GM19452 (cell line): Measurements from ENCODE around the gene SENP7.
"Not testable (repeated sequence)": the region's sequence is repeated elsewhere in the genome, so short reads cannot be mapped to it uniquely, and the experiment has no call there.

Experiments used
- ATAC-seq: cut with Tn5 transposase; IDR thresholded peaks from one replicate; pipeline ENCODE4 v1.9.1; 2021; ENCODE audit not compliant: unreplicated experiment

SENP7 gene

GRCh38 chr3:101329016-101329673 is 183.9 kb downstream of the SENP7 start:
- ATAC-seq: no peak

- ATAC-seq: no peak
Measured at GRCh38 chr3:101325393-101326134, 187.4 kb downstream of the SENP7 start.

- no peak for ATAC-seq
Measured at GRCh38 chr3:101320475-101320874, 192.5 kb downstream of the SENP7 start, which contains the start of gene IMPG2. Gene IMPG2, minus strand, starts transcription at chr3:101320575. Its CDS starts 203 bp downstream, at chr3:101320372.

GRCh38 chr3:101319531-101319930 is 193.5 kb downstream of the SENP7 start:
- no peak for ATAC-seq

GRCh38 chr3:101312545-101312944 is 200.5 kb downstream of the SENP7 start:
- no peak for ATAC-seq

GRCh38 chr3:101311676-101312075 is 201.3 kb downstream of the SENP7 start:
- ATAC-seq: no peak

- ATAC-seq: no peak
Measured at GRCh38 chr3:101310978-101311375, 202.0 kb downstream of the SENP7 start.

GRCh38 chr3:101308147-101308772 is 204.8 kb downstream of the SENP7 start:
- not testable (repeated sequence) for ATAC-seq

- no peak for ATAC-seq
Measured at GRCh38 chr3:101303836-101304235, 209.2 kb downstream of the SENP7 start.

GRCh38 chr3:101303089-101303731 is 209.8 kb downstream of the SENP7 start:
- ATAC-seq: no peak

GRCh38 chr3:101300073-101300472 is 212.9 kb downstream of the SENP7 start:
- no peak for ATAC-seq

- ATAC-seq: no peak
Measured at GRCh38 chr3:101292027-101292426, 221.0 kb downstream of the SENP7 start.

- ATAC-seq: no peak
Measured at GRCh38 chr3:101288294-101288693, 224.7 kb downstream of the SENP7 start.

- no peak for ATAC-seq
Measured at GRCh38 chr3:101284757-101285156, 228.3 kb downstream of the SENP7 start.

GRCh38 chr3:101281521-101282030 is 231.4 kb downstream of the SENP7 start:
- no peak for ATAC-seq

GRCh38 chr3:101279765-101280385 is 233.1 kb downstream of the SENP7 start:
- no peak for ATAC-seq

GRCh38 chr3:101279162-101279561 is 233.8 kb downstream of the SENP7 start:
- ATAC-seq: no peak

GRCh38 chr3:101278727-101279126 is 234.3 kb downstream of the SENP7 start:
- no peak for ATAC-seq
